GM18858 (cell line): ENCODE measurements around the gene HEPN1.
"Not testable (repeated sequence)": the region's sequence is repeated elsewhere in the genome, so short reads cannot be mapped to it uniquely, and the experiment has no call there.

Experiments used
- ATAC-seq: cut with Tn5 transposase; IDR thresholded peaks from one replicate; pipeline ENCODE4 v1.9.1; 2021; ENCODE audit not compliant: unreplicated experiment

HEPN1 gene

DNA sequence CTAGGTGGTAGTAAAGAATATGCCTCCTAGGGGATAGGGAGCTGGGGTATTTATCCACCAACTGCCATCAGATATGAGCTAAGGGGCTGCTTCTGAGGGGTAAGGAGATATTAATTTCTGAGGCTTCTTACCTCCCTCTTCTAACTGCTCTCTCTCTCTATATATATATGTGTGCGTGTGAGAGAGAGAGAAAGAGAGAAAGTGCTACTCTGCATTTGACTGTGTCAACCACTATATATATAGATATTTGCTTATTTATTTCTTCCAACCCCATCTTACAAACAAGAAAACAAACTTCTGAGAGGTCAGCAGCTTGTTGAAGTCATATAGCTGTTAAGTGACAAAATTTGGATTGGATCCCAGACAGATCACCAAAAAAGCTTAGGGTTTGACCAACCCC lies 22.7 kb downstream of the HEPN1 start:
- no peak for ATAC-seq

DNA sequence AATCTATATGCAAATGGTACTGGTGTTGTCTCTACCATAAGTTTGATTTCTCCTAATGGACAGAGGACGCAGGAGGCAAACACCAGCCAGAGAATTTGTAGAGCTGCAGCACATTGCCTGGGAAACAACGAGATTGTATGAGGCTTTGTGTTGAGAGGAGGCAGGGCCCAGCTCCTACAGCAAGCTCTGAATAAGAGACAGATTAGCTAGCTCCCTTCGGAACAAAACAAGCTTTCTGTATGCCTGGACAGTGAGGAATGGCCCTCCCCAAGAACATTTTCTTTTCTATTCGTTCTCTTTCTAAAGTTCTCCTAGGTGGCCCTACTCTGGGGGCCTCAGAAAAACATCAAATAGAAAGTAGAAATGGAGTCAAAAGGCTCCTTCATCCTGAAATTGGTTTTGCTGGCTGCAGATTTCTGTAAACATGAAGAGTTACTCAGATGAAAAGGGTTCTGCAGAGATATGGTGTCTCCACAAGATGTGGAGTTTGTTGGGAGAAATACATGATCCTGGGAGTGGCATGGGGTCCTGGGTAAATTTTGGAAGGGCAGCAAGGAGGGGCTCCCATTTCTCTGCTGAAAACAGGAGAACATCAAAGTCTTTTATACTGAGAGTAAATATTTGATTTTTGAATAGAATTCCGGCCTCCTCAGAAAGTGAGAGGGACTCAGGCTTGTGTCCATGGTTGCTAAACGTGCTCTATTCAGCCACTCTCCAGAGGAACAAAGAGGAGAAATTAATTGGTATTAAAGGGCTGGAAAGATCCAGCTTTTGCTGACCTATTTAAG lies 23.6 kb downstream of the HEPN1 start:
- no peak for ATAC-seq

DNA sequence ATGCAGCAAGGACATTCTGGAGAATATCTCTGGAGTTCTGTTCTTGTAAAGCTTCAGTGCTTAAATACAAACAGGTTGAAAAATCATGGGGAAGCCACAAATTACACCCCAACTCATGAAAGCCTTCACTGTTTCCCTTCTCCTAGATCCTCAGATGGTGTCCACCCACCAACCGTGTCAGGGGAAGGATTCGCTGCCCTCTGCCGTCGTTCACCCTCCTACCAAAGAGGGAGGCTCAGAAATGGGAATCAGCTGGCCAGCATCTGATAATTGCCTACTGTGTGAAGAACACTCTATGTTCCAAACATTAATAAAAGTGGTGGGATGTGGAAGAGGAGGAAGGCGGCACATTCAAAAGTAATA lies 24.2 kb downstream of the HEPN1 start:
- ATAC-seq = no peak

DNA sequence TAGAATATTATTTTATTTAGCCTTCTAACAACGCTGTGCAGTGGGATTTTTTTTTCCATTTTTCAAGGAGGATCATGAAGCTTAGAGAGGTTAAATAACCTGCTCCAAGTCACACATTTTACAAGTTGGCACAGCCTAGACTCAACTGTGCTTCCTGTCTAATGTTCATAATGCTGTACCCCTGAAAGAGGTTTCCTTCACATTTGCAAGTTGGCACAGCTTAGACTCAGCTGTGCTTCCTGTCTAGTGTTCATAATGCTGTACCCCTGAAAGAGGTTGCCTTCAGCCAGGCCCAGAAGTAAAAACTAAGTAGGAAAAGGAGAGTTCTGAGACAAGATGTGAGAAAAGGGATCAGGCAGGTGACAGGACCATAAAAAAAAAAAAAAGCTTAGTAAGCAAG lies 24.7 kb downstream of the HEPN1 start:
- ATAC-seq = no peak

DNA sequence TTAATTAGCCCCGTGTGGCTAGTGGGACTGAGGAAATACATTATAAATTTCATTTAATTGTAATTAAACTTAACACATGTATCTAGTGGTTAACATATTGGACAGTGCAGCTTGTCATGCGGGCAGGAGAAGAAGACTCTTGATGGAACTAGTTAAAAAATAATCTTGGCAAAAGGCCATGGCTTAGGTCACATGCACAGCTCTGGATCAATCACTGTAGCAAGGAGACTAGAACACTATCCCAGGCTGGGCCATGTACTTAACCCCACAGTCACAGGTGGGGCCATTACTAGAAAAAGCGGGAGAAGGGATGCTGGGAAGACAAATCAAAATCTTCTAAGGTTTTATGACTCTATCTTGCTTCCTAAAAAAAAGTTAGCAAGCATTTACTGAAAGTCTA lies 25.5 kb downstream of the HEPN1 start:
- ATAC-seq = no peak

DNA sequence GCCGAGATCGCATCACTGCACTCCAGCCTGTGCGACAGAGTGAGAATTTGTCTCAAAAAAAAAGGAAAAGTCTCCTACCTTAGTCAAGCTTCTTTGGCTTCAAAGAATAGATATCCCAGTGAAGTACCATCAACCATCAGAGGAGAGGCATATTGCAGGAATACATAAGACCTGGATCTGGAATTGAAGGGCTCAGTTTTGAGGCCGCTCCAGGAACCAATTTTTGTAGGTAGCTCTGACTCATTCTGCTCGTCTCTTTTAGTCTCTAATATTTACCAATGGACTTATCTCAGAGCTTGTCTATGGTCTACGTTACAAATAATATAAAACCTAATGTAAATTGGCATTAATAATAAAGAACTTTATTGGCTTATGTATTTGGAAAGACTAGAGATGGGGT lies 26.8 kb downstream of the HEPN1 start:
- no peak for ATAC-seq

DNA sequence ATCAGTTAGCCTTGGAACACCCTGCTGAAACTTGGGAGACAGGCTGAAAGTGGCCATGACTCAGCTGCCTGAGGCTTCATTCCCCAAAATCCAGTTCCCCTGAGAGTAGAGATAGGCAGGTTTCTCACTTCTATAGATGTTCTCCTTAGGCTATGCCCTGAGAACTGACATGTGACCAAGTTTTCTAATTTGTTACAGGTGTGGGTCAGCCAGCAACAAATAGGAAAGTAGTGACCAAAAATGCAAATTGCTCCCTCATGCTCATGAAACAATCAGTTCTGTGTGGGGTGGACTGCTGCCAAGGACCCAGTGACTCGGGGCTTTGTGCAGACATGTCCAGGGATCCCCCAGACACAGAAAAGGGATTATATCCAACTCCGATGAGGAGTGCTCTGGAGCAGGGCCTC lies 27.7 kb downstream of the HEPN1 start:
- ATAC-seq = no peak

DNA sequence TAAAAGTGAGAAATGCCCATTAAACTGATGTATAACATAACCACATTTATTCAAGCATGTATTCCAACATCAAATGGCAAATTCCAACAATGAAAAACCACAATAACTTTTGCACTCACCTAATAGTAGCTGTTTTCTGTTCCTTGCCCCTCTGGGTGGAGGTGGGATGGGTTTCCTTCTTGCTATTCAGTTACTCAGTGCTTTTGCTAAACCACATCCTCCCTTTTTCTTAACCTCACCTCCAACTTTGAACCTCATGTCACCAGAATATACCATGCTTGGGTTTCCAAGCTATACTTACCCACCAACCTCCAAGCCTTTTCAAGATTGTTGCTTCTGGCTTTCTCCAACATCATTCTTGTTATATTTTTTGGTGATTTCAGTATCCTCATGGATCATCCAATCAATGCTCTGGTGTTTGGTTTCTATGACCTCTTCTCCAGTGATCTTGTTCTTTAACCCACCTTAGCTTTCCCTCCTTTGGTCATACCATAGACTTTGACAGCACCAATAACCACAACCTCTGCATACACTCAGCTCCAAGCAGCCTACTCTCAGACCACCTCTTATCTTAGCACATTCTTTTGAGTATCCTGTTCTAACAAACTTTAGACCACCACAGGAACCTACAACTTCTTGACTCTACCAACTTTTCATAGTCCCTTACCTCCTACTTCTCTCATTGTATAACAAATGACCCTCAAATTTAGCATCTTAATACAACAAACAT lies 31.7 kb downstream of the HEPN1 start:
- ATAC-seq = no peak

DNA sequence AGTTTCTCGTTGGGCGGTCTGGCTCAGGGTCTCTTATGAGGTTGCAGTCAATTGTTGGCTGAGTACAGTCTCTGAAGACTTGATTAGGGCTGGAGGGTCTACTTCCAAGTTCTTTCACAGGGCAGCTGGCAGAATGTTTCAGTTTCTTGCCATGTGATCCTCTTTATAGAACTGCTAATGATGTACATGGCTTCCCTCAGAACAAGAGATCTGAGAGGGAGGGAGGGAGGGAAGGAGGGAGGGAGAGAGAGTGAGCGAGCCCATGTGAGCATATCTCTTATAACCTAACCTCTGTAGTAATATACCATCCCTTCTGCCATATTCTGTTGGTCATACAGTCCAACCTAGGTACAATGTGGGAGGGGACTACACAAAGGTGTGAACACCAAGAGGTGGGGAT lies 32.3 kb downstream of the HEPN1 start:
- ATAC-seq = no peak

DNA sequence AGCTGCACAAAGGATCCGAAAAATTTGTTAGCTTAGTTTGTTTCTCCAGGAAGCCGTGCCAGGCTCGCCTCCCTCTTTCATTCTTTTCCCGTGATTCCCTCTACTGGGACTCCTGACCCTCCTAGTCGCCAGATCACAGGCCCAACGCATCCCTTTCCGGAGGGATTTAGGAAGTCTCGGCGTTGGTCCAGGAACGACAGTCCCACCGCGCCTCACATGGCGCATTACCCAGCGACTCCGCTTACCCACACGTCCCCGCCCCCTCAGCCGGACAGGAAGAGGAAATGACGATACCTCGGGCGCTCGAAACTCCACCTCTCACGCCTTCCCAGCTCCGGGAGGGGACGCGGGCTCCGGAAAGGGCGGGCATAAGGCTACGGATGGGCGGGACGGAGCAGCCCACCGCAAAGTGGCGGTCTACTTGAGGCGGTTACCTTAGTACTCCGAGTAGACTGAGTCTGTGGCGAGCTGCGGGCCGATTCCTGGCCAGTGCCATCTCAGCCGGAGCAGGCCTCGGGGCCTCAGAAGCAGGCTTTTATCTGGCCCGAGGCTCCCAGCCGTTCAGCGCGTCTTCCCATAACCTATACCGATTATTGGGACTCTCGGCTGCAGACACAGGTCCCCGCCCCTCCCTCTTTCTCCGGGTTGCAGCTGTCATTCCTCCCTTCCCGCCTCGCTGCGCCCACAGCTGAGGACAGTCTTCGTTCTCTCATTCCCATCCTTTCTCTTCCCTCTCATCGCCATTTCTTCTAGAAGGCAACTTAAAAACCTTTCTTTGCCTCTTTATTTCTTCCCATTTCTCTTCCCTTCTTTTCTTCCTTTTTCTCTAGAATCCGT lies 34.9 kb downstream of the HEPN1 start, which contains the start of gene CCDC15:
Gene CCDC15, plus strand, starts transcription at position 450 of the 837 bp plus-strand sequence. CDS start 531 bp downstream, outside the sequence.
- ATAC-seq = peak; percentile 95

DNA sequence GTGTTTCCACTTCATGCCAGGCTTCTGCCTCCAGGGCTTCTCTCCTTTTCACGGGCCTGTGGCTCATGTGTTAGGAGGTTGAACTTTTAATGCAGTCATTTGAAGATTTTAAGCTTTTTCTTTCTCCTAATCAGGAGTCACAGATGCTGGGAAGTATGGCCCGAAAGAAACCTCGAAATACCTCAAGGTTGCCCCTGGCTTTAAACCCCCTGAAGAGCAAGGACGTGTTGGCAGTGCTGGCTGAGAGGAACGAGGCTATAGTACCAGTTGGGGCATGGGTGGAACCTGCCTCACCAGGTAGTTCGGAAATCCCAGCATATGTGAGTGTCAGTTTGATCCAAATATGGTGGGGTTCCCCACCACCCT lies 35.5 kb downstream of the HEPN1 start:
- ATAC-seq = no peak

DNA sequence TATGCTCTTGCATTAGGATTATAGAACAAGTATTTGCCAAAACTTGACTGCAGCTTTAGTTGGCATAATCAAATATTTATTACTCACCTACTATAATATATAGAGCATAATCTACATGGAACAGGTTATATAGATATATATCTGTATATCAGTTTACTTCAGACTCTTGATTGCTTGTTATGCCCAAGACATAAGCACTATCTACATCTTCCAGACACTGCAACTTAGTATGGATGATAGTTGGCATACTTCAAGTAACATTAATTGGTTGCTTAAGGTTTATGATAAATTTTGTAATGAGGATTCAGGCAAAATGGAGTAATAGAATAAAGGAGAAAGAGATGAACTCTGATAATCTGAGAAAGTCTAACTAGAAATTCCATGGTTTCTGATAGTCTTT lies 36.0 kb downstream of the HEPN1 start:
- ATAC-seq = no peak

DNA sequence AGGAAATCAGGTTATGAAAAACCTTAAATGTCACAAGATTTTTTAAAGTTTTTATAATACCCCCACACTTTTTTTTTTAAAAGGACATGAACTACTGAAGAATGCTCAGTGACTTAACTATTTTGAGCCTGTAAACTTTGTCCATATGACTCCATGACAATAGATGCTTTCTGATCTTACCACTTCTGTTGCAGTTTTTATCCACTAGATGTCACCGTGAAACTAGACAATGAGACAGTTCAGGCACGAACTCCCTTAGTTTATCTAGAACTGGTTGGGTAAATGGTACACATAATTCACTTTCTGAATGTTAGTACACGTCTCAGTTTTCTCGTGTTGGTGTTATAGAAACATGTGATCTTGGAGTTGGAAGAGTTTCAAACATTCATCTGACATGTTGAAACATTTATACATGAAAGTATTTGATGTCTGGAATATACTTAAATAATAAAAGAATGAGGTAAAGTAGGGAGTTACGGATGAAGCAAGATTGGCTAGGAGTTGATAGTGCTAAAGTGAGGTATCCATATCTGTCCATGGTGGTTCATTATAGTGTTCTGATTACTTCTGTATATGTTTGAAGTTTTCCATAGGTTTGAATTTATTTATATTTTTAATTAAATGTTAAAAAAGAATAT lies 43.0 kb downstream of the HEPN1 start:
- ATAC-seq = peak; percentile 81

DNA sequence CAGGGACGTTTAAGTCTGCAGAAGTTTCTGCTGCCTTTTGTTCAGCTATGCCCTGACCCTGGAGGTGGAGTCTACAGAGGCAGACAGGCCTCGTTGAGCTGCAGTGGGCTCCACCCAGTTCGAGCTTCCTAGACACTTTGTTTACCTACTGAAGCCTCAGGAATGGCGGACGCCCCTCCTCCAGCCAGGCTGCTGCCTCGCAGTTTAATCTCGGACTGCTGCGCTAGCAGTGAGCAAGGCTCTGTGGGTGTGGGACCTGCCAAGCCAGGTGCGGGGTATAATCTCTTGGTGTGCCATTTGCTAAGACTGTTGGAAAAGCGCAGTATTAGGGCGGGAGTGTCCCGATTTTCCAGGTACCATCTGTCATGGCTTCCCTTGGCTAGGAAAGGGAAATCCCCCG lies 49.1 kb downstream of the HEPN1 start:
- not testable (repeated sequence) for ATAC-seq
